Measurements from ENCODE around the gene C1R.
"Not testable (repeated sequence)": the region's sequence is repeated elsewhere in the genome, so short reads cannot be mapped to it uniquely, and the experiment has no call there.

C1R gene

DNA sequence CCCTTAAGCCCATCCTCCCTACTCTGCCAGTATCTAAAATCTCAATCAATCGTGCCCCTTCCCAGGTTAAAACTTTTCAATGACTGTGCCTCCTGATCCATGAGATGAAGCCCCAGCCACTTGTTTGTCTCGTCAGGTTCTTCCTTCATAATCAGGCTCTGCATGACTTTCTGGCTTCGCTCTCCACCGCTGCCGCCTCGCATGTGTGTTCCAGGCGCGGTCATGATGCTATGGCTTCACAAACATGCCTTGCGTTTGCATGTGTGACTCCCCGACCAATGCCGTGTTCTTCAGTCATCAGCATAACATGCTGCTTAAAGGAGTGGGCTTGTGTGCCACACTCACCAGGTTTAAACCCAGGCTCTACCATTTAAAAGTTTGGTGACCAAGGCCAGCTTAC is 21.8 kb upstream of the C1R start:
- Mint-ChIP-seq H3K27me3 (no peaks in the 10 kb centered on the region), H3K9me3 (no peaks in the 10 kb centered on the region), H3K36me3 (ENCODE audit: insufficient read depth) (peaks cover 10% of the 10 kb centered on the region), H3K4me3 (no peak overlapping the region), H3K27ac (peak overlapping the region in 1 of 2 donors; percentile 74), H3K4me1 (ENCODE audit: low read depth in 2 of 2) (peaks cover 19 to 20% of the 10 kb centered on the region in 2 donors)
- DNase-seq = no peak
- ATAC-seq (replicated peaks) = no peak

DNA sequence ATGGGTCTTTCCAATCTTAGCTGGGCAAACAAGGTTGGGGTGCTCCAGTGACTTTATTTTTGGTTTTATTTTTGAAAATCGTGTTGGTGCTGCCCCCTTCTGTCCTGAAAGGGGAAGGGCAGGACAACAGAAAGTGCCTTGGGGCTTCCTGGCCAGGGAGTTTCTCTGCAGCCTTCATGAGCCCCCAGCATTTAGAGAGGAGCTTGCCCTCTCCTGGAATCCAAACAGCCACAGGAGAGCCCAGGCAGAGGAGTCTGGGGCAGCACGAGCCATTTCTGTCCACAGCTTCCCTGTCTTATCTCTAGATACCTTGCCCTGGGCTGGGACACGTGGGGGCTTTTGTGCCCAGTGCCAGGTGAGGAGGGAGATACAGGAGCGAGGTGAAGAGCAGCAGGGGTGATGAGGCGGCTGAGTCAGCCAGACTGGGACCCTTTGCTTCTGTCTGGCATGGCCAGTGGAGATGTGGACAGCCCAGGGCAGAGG is 21.2 kb upstream of the C1R start:
- Mint-ChIP-seq H3K4me1 (ENCODE audit: low read depth in 2 of 2) (peaks cover 19 to 23% of the 10 kb centered on the region in 2 donors), H3K27ac (peak overlapping the region; percentile 44 to 74), H3K9me3 (no peaks in the 10 kb centered on the region), H3K36me3 (ENCODE audit: insufficient read depth) (peaks cover 12% of the 10 kb centered on the region), H3K4me3 (no peak overlapping the region), H3K27me3 (no peaks in the 10 kb centered on the region)
- DNase-seq (peak; percentile 40 to 56 (median 47)), ATAC-seq (replicated peaks) (peak; percentile 24)

DNA sequence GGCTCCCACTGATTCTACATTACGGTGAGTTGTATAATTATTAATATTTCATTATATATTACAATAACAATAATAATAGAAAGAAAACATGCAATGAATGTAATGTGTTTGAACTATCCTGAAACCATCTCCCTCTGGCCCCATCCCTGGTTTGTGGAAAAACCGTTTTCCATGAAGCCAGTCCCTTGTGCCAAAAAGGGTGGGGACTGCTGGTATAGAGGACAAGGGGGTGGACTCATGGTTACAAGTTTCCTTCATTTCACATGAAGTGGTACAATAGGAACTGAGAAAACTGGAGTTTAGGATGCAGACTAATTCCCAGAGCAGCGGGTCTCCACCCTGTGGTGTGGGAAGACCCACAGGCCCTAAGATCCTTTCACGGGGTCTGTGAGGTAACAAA is 19.8 kb upstream of the C1R start:
- no peak overlapping the region for H3K4me3 Mint-ChIP-seq
- DNase-seq = no peak
- peaks cover 15% of the 10 kb centered on the region for H3K36me3 Mint-ChIP-seq (ENCODE audit: insufficient read depth)
- no peaks in the 10 kb centered on the region for H3K27me3 Mint-ChIP-seq
- no peaks in the 10 kb centered on the region for H3K9me3 Mint-ChIP-seq
- no peak for ATAC-seq (replicated peaks)
- no peak overlapping the region for H3K27ac Mint-ChIP-seq
- H3K4me1 Mint-ChIP-seq (ENCODE audit: low read depth in 2 of 2) = peaks cover 27 to 32% of the 10 kb centered on the region in 2 donors

GRCh38 chr12:7110661-7111060 is 18.4 kb upstream of the C1R start:
- peaks cover 15% of the 10 kb centered on the region for H3K36me3 Mint-ChIP-seq (ENCODE audit: insufficient read depth)

GRCh38 chr12:7109572-7109920 is 17.3 kb upstream of the C1R start:
- peaks cover 3 to 11% of the 10 kb centered on the region in 2 donors for H3K9me3 Mint-ChIP-seq
- H3K27ac Mint-ChIP-seq = peak overlapping the region; percentile 92
- H3K27me3 Mint-ChIP-seq = no peaks in the 10 kb centered on the region
- peak overlapping the region; percentile 93 to 94 for H3K4me3 Mint-ChIP-seq
- H3K4me1 Mint-ChIP-seq (ENCODE audit: low read depth in 2 of 2) = peaks cover 42 to 46% of the 10 kb centered on the region in 2 donors
- no peak for DNase-seq
- ATAC-seq (replicated peaks) = no peak
- H3K36me3 Mint-ChIP-seq (ENCODE audit: insufficient read depth) = peaks cover 18% of the 10 kb centered on the region

More at GRCh38 chr12:7110661-7111060, 18.4 kb upstream of the C1R start:
- DNase-seq (no peak), ATAC-seq (replicated peaks) (no peak)
- Mint-ChIP-seq H3K4me1 (ENCODE audit: low read depth in 2 of 2) (peaks cover 39 to 41% of the 10 kb centered on the region in 2 donors), H3K27ac (no peak overlapping the region), H3K9me3 (peaks cover 2 to 7% of the 10 kb centered on the region in 2 donors), H3K4me3 (no peak overlapping the region), H3K27me3 (no peaks in the 10 kb centered on the region)

DNA sequence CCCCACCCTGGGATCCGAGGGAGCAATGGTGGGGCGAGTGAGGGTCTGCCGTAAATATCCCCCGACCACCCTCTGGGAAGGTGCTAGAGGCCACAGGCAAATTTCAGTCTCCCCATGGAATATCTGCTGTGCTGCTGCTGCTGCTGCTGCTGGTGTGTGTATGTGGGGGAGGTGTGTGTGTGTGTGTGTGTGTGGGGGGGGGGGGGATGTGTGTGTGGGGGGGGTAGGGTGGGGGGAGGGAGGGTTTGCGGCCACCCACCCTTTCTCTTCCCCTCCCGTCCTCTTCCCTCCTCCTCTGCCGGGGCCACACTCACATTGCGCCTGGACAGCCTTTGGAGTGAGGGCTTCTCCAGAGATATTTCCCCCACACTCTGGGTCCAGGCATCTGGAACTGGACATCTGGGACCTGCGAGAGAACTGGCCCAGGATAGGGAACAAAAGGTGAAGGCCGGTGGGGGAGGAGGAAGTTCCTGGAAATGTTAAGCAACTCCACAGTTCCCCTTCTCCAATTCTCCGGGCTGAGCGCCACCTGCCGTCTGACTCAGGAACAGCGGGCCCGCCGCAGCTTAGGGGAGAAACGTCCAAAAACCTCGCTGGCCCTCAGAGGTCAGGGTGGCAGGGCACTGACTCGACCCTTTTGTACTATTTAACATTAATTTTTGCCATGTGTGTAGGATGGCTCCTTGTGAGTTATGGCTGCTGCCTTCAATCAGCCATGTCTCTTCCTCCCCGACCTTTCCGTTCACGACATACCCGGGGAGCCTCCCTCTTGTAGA is 16.7 kb upstream of the C1R start, which contains the start of gene C1RL:
Gene C1RL (minus strand): TSS at position 419 of the 776 bp plus-strand sequence. CDS start 34 bp downstream, at position 385.
- Mint-ChIP-seq H3K27me3 (no peaks in the 10 kb centered on the region), H3K27ac (peak within 1 kb of the TSS; percentile 92), H3K4me1 (ENCODE audit: low read depth in 2 of 2) (peaks cover 40 to 47% of the 10 kb centered on the region in 2 donors), H3K4me3 (peak within 1 kb of the TSS; percentile 93 to 94), H3K9me3 (peaks cover 3 to 11% of the 10 kb centered on the region in 2 donors), H3K36me3 (ENCODE audit: insufficient read depth) (peaks cover 18% of the 10 kb centered on the region)
- DNase-seq (peak; percentile 76 to 82 (median 77)), ATAC-seq (replicated peaks) (peak; percentile 29)

- ATAC-seq (replicated peaks) (peak; percentile 95), DNase-seq (peak; percentile 56 to 63 (median 61))
- Mint-ChIP-seq H3K9me3 (peaks cover 3 to 11% of the 10 kb centered on the region in 2 donors), H3K27me3 (no peaks in the 10 kb centered on the region), H3K36me3 (ENCODE audit: insufficient read depth) (peaks cover 18% of the 10 kb centered on the region), H3K27ac (peak overlapping the region; percentile 92), H3K4me1 (ENCODE audit: low read depth in 2 of 2) (peaks cover 43 to 50% of the 10 kb centered on the region in 2 donors), H3K4me3 (peak overlapping the region; percentile 93 to 94)
Observed at GRCh38 chr12:7108003-7108795, 16.0 kb upstream of the C1R start.

GRCh38 chr12:7107636-7108002 is 15.4 kb upstream of the C1R start:
- peaks cover 18% of the 10 kb centered on the region for H3K36me3 Mint-ChIP-seq (ENCODE audit: insufficient read depth)
- peaks cover 46 to 52% of the 10 kb centered on the region in 2 donors for H3K4me1 Mint-ChIP-seq (ENCODE audit: low read depth in 2 of 2)

DNA sequence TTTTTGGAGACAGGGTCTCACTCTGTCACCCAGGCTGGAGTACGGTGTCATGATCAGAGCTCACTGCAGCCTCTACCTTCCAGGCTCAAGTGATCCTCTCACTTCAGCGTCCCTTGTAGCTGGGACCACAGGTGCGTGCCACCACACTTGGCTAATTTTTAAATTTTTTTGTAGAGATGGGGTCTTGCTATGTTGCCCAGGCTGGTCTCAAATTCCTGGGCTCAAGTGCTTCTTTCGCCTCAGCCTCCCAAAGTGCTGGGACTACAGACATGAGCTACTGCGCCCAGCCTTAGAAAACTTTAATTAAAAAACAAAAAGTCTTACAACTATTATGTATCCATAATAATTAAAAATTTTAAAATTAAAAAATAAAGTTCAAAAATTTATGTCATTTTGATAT is 14.9 kb upstream of the C1R start:
- H3K4me3 Mint-ChIP-seq = peak overlapping the region; percentile 15 to 94
- ATAC-seq (replicated peaks); H3K27ac Mint-ChIP-seq: not testable (repeated sequence)

More at GRCh38 chr12:7107636-7108002, 15.4 kb upstream of the C1R start:
- Mint-ChIP-seq H3K27ac (peak overlapping the region; percentile 92), H3K27me3 (no peaks in the 10 kb centered on the region), H3K4me3 (peak overlapping the region; percentile 93 to 94), H3K9me3 (peaks cover 3 to 11% of the 10 kb centered on the region in 2 donors)
- DNase-seq = no peak
- no peak for ATAC-seq (replicated peaks)

DNA sequence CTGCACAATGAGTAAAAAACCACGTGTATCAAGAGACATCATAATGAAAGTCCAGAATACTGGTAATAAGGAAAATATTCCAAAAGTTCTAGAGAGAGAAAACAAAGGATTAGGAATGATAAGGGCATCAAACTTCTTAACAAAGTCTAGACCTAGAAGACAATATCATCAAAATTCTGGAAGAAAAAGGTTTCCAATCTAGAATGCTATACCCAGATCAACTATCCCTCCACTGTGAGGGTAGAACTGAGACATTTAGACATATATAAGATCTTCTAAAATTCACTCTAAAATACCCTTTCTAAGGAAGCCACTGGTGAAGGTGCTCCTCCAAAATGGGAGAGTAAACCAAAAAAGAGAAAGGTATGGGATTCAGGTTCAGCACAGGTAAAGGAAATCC is 13.8 kb upstream of the C1R start:
- Mint-ChIP-seq H3K27ac (peak overlapping the region in 1 of 2 donors; percentile 45), H3K9me3 (peaks cover 3 to 11% of the 10 kb centered on the region in 2 donors), H3K36me3 (ENCODE audit: insufficient read depth) (peaks cover 23% of the 10 kb centered on the region), H3K4me1 (ENCODE audit: low read depth in 2 of 2) (peaks cover 51 to 57% of the 10 kb centered on the region in 2 donors), H3K4me3 (peak overlapping the region in 1 of 2 donors; percentile 59), H3K27me3 (no peaks in the 10 kb centered on the region)
- ATAC-seq (replicated peaks) (no peak), DNase-seq (no peak)

More for the DNA sequence above, 14.9 kb upstream of the C1R start:
- Mint-ChIP-seq H3K36me3 (ENCODE audit: insufficient read depth) (peaks cover 18% of the 10 kb centered on the region), H3K4me1 (ENCODE audit: low read depth in 2 of 2) (peaks cover 48 to 57% of the 10 kb centered on the region in 2 donors), H3K9me3 (peaks cover 3 to 11% of the 10 kb centered on the region in 2 donors)
- H3K27me3 Mint-ChIP-seq, DNase-seq: not testable (repeated sequence)

DNA sequence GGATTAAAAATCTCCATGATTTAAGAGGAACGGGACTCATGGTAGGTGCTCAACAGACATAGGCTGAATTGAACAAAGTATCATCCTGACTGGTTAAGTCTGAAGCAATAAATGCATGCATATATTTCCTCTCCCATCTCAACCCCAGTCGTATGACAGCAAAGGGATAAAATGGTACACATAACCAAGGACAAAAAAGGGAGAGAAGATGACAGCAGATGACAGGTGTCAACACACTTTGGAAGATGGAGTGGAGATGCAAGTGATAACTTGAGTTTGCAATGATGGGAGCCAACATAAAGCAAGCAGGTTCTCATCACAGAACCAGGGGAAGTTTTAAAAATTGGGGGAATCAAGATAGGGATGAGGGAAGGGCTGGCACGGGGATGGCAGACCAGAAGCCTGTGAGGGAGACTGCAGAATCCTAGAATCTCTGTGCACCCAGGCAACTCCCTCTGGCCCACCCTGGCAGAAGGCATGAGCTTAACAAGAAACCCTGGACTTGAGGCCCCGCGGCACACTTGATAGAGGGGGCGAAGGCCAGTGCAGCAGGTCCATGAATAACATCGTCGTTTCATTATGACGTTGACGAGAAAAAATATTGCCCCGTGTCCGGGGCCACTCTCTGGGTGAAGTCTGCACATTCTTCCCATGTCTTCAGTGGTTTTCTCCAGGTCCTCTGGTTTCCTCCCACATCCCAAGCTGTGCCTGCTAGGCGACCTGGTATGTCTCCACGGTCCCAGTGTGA is 11.8 kb upstream of the C1R start:
- no peak for ATAC-seq (replicated peaks)
- H3K4me3 Mint-ChIP-seq = no peak overlapping the region
- peaks cover 28% of the 10 kb centered on the region for H3K36me3 Mint-ChIP-seq (ENCODE audit: insufficient read depth)
- H3K27me3 Mint-ChIP-seq = no peaks in the 10 kb centered on the region
- peaks cover 3 to 11% of the 10 kb centered on the region in 2 donors for H3K9me3 Mint-ChIP-seq
- H3K4me1 Mint-ChIP-seq (ENCODE audit: low read depth in 2 of 2) = peaks cover 40 to 47% of the 10 kb centered on the region in 2 donors
- H3K27ac Mint-ChIP-seq = peak overlapping the region in 1 of 2 donors; percentile 39
- DNase-seq = no peak

GRCh38 chr12:7102582-7102981 is 10.3 kb upstream of the C1R start:
- Mint-ChIP-seq H3K27ac (peak overlapping the region; percentile 41 to 70), H3K4me1 (ENCODE audit: low read depth in 2 of 2) (peaks cover 29 to 41% of the 10 kb centered on the region in 2 donors), H3K36me3 (ENCODE audit: insufficient read depth) (peaks cover 17% of the 10 kb centered on the region), H3K9me3 (peaks cover 3 to 11% of the 10 kb centered on the region in 2 donors), H3K27me3 (no peaks in the 10 kb centered on the region), H3K4me3 (no peak overlapping the region)
- DNase-seq = no peak
- no peak for ATAC-seq (replicated peaks)

- ATAC-seq (replicated peaks) (no peak), DNase-seq (no peak)
- H3K27me3 Mint-ChIP-seq = no peaks in the 10 kb centered on the region
- H3K36me3 Mint-ChIP-seq (ENCODE audit: insufficient read depth) = peaks cover 17% of the 10 kb centered on the region
- H3K27ac Mint-ChIP-seq = peak overlapping the region; percentile 41 to 70
- H3K9me3 Mint-ChIP-seq = peaks cover 3 to 11% of the 10 kb centered on the region in 2 donors
- peaks cover 28 to 36% of the 10 kb centered on the region in 2 donors for H3K4me1 Mint-ChIP-seq (ENCODE audit: low read depth in 2 of 2)
- no peak overlapping the region for H3K4me3 Mint-ChIP-seq
Observed at GRCh38 chr12:7101694-7102131, 9.5 kb upstream of the C1R start.
